DMS79 (cell line): ENCODE data around the gene PPBP.

Experiments used
- DNase-seq: peaks from one replicate; lab custom pipeline; 2025; lab: John Stamatoyannopoulos, UW

The PPBP gene

GRCh38 chr4:73948291-73948690, 39.7 kb downstream of the PPBP start:
- DNase-seq = no peak

- DNase-seq = no peak
Observed at GRCh38 chr4:73947239-73947985, 40.6 kb downstream of the PPBP start.

- peak; percentile 2 for DNase-seq
Observed at GRCh38 chr4:73945674-73946449, 42.1 kb downstream of the PPBP start.

- no peak for DNase-seq
Observed at GRCh38 chr4:73945140-73945539, 42.9 kb downstream of the PPBP start.

- no peak for DNase-seq
Observed at GRCh38 chr4:73944061-73944875, 43.7 kb downstream of the PPBP start.

GRCh38 chr4:73943555-73943954, 44.4 kb downstream of the PPBP start:
- DNase-seq = no peak

GRCh38 chr4:73936969-73937368, 51.0 kb downstream of the PPBP start:
- DNase-seq = no peak
